Ovary (tissue), 9 donors: Measurements from ENCODE around the gene ITM2A. TPM values are rescaled to one million over a fixed set of nuclear protein-coding genes. Genes with fewer than 3 reads are reported as not detected.

Experiments
- DNase-seq, 5 donors: peaks; one replicate each; pipeline ENCODE4 v3.0.0-alpha.2; 2019 to 2020
- H3K27ac ChIP-seq, 2 donors: fragments of 200-600 bp; one replicate each; pipeline versions ENCODE4 v1.5.1 to v1.8.0; 2019 to 2022
- H3K27me3 ChIP-seq: fragments of 200-600 bp; one replicate; pipeline ENCODE4 v1.8.0; 2022
- H3K36me3 ChIP-seq: fragments of 200-600 bp; sonication (generic); one replicate; pipeline ENCODE4 v1.5.1; 2019
- H3K4me1 ChIP-seq: one replicate; pipeline ENCODE4 v1.8.1; 2013; ENCODE audit warnings: mild to moderate bottlenecking, moderate library complexity; ENCODE audit not compliant: insufficient read depth
- H3K4me3 ChIP-seq: fragments of 200-600 bp; sonication (generic); one replicate; pipeline ENCODE4 v1.5.1; 2017
- H3K9me3 ChIP-seq, 2 donors: fragments of 200-600 bp in 1 of 2; sonication (generic) in 1 of 2; one replicate each; pipeline versions ENCODE4 v1.5.1 to v1.8.1; 2013 to 2019; ENCODE audit warnings: mild to moderate bottlenecking in 1 of 2, moderate library complexity in 1 of 2
- EP300 ChIP-seq: sonication (generic); formaldehyde crosslinking; IDR thresholded peaks from one replicate; pipeline ENCODE4 v1.6.1; 2017; ENCODE audit warnings: antibody characterized with exemption
- POLR2A ChIP-seq: fragments of 450-650 bp; IDR thresholded peaks from one replicate; pipeline ENCODE4 v1.6.1; 2017; ENCODE audit warnings: antibody characterized with exemption, mild to moderate bottlenecking, moderate library complexity
- WGBS, 3 donors: extraction: QIAGEN DNeasy Blood & Tissue Kit in 1 of 3; methylation state at CpG; one replicate each; pipeline versions ENCODE4 v1.1.5 to v1.1.7; 2013 to 2017; 5-methylcytosine and 5-hydroxymethylcytosine counted together
- intact Hi-C, 4 donors: fragments of 100-400 bp; cut with DNase I; formaldehyde crosslinking; loops; one replicate each; pipeline versions ENCODE4 v1.11.0 to v1.15.1; 2022 to 2023
- polyA plus RNA-seq, 2 donors: library from polyadenylated mRNA; stranded (reverse); fragments of 200-250 nt in 1 of 2; fragments of 350-450 nt in 1 of 2; fragmentation: Illumina TruSeq in 1 of 2; extraction: RNeasy Lipid Tissue Mini Kit (QIAGEN cat#74804) in 1 of 2; gene quantifications; one replicate each; pipeline ENCODE4 v1.2.3, GENCODE V29; 2013 to 2014
- total RNA-seq, 7 donors: library from RNA; depleted of rRNA in 2 of 7; stranded (reverse); fragments of >200 nt in 2 of 7; fragmentation: NEBNext Ultra II Directional in 3 of 7; extraction: Animal tissue kit (Norgen Biotek cat#: 25700) in 3 of 7; gene quantifications; one replicate each; pipeline versions ENCODE4 v1.1.0 to v1.2.4, GENCODE V29; 2016 to 2023
- TF ChIP-seq, protein P1 (sequence below), 3 donors: fragments of 450-650 bp in 2 of 3; fragments of 200-600 bp in 1 of 3; IDR thresholded peaks; one replicate each; pipeline versions ENCODE4 v1.5.1 to v1.8.0; 2016 to 2022; ENCODE audit warnings: antibody characterized with exemption in 3 of 3, mild to moderate bottlenecking in 1 of 3
- donor health status: DM: no; HTN: no; CAD: no; lungs with moderate emphysema.
- donor health status: DM: no; HTN: no; CAD: no.
- donor health status: Bipolar disorder and iron deficiency.
- donor health status: DM: yes; HTN: yes; CAD: no.
- donor health status: DM: no; HTN: no; CAD: no.
- donor health status: DM: yes; HTN: yes; CAD: no.

ITM2A gene
- total and polyA plus RNA-seq, 9 donors, result 95.7 to 268 (median 140) TPM

DNA sequence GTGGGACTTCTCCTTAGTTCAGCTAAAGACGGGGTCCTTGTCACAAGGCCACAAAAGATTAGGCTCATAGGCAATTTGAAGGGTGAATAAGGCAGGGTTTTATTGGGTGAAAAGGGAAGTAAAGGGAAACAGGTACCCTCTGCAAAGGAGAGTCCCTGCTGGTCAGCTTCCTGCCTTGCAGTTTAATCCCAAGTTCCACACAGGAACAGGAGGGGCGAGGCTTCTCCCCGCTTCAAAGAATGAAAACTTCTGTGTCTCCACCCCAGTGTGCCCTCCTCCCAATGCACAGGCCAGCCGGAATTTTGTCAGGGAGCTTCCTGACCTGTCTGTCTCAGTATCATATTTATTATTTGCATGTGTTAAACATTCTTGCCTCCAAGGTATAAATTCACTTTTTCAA lies 37.1 kb downstream of the ITM2A start:
- Histone ChIP-seq H3K36me3 (no peaks in the 10 kb centered on the region), H3K27ac (no peak overlapping the region), H3K27me3 (no peaks in the 10 kb centered on the region), H3K9me3 (no peaks in the 10 kb centered on the region), H3K4me3 (no peak overlapping the region), H3K4me1 (no peaks in the 10 kb centered on the region)
- WGBS, 3 donors, result 23 to 32% (median 29%) methylated on average over 4 of the region's 4 CpGs
- no peak for DNase-seq
- TF ChIP-seq, protein P1, sequence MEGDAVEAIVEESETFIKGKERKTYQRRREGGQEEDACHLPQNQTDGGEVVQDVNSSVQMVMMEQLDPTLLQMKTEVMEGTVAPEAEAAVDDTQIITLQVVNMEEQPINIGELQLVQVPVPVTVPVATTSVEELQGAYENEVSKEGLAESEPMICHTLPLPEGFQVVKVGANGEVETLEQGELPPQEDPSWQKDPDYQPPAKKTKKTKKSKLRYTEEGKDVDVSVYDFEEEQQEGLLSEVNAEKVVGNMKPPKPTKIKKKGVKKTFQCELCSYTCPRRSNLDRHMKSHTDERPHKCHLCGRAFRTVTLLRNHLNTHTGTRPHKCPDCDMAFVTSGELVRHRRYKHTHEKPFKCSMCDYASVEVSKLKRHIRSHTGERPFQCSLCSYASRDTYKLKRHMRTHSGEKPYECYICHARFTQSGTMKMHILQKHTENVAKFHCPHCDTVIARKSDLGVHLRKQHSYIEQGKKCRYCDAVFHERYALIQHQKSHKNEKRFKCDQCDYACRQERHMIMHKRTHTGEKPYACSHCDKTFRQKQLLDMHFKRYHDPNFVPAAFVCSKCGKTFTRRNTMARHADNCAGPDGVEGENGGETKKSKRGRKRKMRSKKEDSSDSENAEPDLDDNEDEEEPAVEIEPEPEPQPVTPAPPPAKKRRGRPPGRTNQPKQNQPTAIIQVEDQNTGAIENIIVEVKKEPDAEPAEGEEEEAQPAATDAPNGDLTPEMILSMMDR (IDR thresholded peaks at IDR 0.05), result no peak
- no peak for TF ChIP-seq EP300
- TF ChIP-seq POLR2A, result no peak
- intact Hi-C loops, result no loop called here

DNA sequence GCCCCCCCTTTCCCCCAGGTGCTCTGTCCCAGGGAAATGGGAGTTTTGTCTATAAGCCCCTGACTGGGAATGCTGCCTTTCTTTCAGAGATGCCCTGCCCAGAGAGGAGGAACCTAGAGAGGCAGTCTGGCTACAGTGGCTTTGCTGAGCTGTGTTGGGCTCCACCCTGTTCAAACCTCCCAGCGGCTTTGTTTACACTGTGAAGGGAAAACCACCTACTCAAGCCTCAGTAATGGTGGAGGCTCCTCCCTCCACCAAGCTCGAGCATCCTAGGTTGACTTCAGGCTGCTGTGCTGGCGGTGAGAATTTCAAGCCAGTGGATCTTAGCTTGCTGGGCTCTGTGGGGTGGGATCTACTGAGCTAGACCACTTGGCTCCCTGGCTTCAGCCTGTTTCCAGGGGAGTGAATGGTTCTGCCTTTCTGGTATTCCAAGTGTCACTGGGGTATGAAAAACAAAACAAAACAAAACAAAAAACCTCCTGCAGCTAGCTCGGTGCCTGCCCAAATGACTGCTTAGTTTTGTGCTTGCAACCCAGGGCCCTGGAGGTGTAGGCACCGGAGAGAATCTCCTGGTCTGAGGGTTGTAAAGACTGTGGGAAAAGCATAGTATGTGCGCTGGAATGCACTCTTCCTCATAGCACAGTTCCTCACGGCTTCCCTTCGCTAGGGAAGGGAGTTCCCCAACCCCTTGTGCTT lies 41.7 kb downstream of the ITM2A start:
- 50 to 53% (median 52%) methylated on average over 8 of the region's 8 CpGs for WGBS, 3 donors
- no peaks in the 10 kb centered on the region for H3K4me1 ChIP-seq
- no peak overlapping the region for H3K27ac ChIP-seq
- no peaks in the 10 kb centered on the region for H3K27me3 ChIP-seq
- intact Hi-C loops, result no loop called here
- no peak overlapping the region for H3K4me3 ChIP-seq
- no peaks in the 10 kb centered on the region for H3K9me3 ChIP-seq
- DNase-seq, result no peak
- no peak for TF ChIP-seq POLR2A
- TF ChIP-seq, protein P1 (IDR thresholded peaks at IDR 0.05), result no peak
- TF ChIP-seq EP300, result no peak
- H3K36me3 ChIP-seq, result no peaks in the 10 kb centered on the region

Other genes with a start within 250 kb of the ITM2A start
- under 1 TPM; 0.05 to 0.42 (median 0.24) TPM for gene GPR174, start 222.6 kb downstream of the ITM2A start, total RNA-seq
- under 1 TPM; 0.08 to 0.88 TPM for gene GPR174, start 222.6 kb downstream of the ITM2A start, polyA plus RNA-seq